ENCODE data around the gene GNE. TPM values are rescaled to one million over a fixed set of nuclear protein-coding genes. Genes with fewer than 3 reads are reported as not detected.
"Not testable (repeated sequence)": the region's sequence is repeated elsewhere in the genome, so short reads cannot be mapped to it uniquely, and the experiment has no call there.

The GNE gene
- polyA plus RNA-seq, 3 donors, result 4.1 to 5.0 (median 4.5) TPM

- Histone ChIP-seq H4K20me1 (ENCODE audit: insufficient read depth, low read length) (no peaks in the 10 kb centered on the region), H3K27me3 (ENCODE audit: control insufficient read depth in 2 of 2, insufficient read depth in 2 of 2, low read length in 2 of 2) (no peaks in the 10 kb centered on the region), H3K79me2 (ENCODE audit: insufficient read depth, low read length) (no peaks in the 10 kb centered on the region), H3K9ac (ENCODE audit: insufficient read depth, low read length, poor library complexity, severe bottlenecking) (no peak overlapping the region), H3K9me3 (replicated peaks in 1 of 2; ENCODE audit: control insufficient read depth in 1 of 2, insufficient read depth in 1 of 2, low read length in 2 of 2) (no peaks in the 10 kb centered on the region), H3K4me2 (replicated peaks; ENCODE audit: extremely low read depth, low read length, poor library complexity, severe bottlenecking) (no peak overlapping the region), H2AFZ (ENCODE audit: insufficient read depth, low read depth, low read length, poor library complexity, severe bottlenecking) (no peak overlapping the region), H3K36me3 (replicated peaks in 1 of 2; ENCODE audit: control insufficient read depth in 1 of 2, insufficient read depth in 2 of 2, low read length in 2 of 2) (no peaks in the 10 kb centered on the region), H3K4me3 (replicated peaks in 1 of 3; ENCODE audit: low read depth in 2 of 3, low read length in 3 of 3) (no peak overlapping the region), H3K27ac (ENCODE audit: low read depth in 1 of 2, low read length in 2 of 2) (no peak overlapping the region), H3K4me1 (ENCODE audit: control insufficient read depth in 1 of 2, insufficient read depth in 2 of 2, low read length in 2 of 2) (no peaks in the 10 kb centered on the region)
- peaks cover 0 to 13% (median 8%) of the 10 kb centered on the region in 7 donors for H3K9me3 Mint-ChIP-seq
- WGBS (ENCODE audit: insufficient coverage), result no CpG with 5 or more reads among the region's 4 CpGs
- peaks cover 0 to 8% (median 5%) of the 10 kb centered on the region in 3 donors for H3K27me3 Mint-ChIP-seq (ENCODE audit: low read depth in 3 of 3)
- no peak for TF ChIP-seq CTCF (IDR thresholded peaks at IDR 0.05)
- DNase-seq, result no peak
- no peak overlapping the region for H3K27ac Mint-ChIP-seq
- H3K36me3 Mint-ChIP-seq, result no peaks in the 10 kb centered on the region
- H3K4me3 Mint-ChIP-seq, result no peak overlapping the region
- H3K4me1 Mint-ChIP-seq, result peaks cover 5% of the 10 kb centered on the region
- intact Hi-C loops (cut with micrococcal nuclease), result no loop called here
These were observed 80.7 kb downstream of the GNE start for GRCh38 chr9:36177571-36177970.

- H3K27me3 Mint-ChIP-seq (ENCODE audit: low read depth in 3 of 3); H3K4me3 ChIP-seq (replicated peaks in 1 of 3; ENCODE audit: low read depth in 2 of 3, low read length in 3 of 3); H3K27me3 ChIP-seq (ENCODE audit: control insufficient read depth in 2 of 2, insufficient read depth in 2 of 2, low read length in 2 of 2); H3K4me1 Mint-ChIP-seq; H3K27ac Mint-ChIP-seq; H3K79me2 ChIP-seq (ENCODE audit: insufficient read depth, low read length); H2AFZ ChIP-seq (ENCODE audit: insufficient read depth, low read depth, low read length, poor library complexity, severe bottlenecking); H3K27ac ChIP-seq (ENCODE audit: low read depth in 1 of 2, low read length in 2 of 2); H4K20me1 ChIP-seq (ENCODE audit: insufficient read depth, low read length); H3K9me3 ChIP-seq (replicated peaks in 1 of 2; ENCODE audit: control insufficient read depth in 1 of 2, insufficient read depth in 1 of 2, low read length in 2 of 2); H3K36me3 ChIP-seq (replicated peaks in 1 of 2; ENCODE audit: control insufficient read depth in 1 of 2, insufficient read depth in 2 of 2, low read length in 2 of 2); H3K4me3 Mint-ChIP-seq; DNase-seq; H3K36me3 Mint-ChIP-seq; H3K9ac ChIP-seq (ENCODE audit: insufficient read depth, low read length, poor library complexity, severe bottlenecking); H3K4me2 ChIP-seq (replicated peaks; ENCODE audit: extremely low read depth, low read length, poor library complexity, severe bottlenecking); H3K4me1 ChIP-seq (ENCODE audit: control insufficient read depth in 1 of 2, insufficient read depth in 2 of 2, low read length in 2 of 2); intact Hi-C loops (cut with micrococcal nuclease): not testable (repeated sequence)
- peaks cover 0 to 13% (median 8%) of the 10 kb centered on the region in 7 donors for H3K9me3 Mint-ChIP-seq
- 96% methylated on average over 8 of the region's 10 CpGs for WGBS (ENCODE audit: insufficient coverage)
These were observed 81.8 kb downstream of the GNE start for GRCh38 chr9:36176496-36176895.

DNA sequence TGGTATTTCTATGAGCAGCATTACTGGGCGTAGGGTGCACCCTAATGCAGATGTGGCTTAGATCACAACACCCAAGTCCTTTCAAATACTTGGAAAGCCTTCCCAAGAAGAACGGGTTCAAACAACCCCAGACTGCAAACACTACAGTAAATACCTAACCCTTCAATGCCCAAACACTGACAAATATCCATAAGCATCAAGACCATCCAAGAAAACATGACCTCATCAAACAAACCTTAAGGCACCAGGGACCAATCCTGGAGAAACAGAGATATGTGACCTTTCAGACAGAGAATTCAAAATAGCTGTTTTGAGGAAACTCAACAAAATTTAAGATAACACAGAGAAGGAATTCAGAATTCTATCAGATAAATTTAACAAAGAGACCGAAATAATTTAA lies 83.0 kb downstream of the GNE start:
- H3K36me3 ChIP-seq (replicated peaks in 1 of 2; ENCODE audit: control insufficient read depth in 1 of 2, insufficient read depth in 2 of 2, low read length in 2 of 2); H3K27ac Mint-ChIP-seq; H3K9me3 ChIP-seq (replicated peaks in 1 of 2; ENCODE audit: control insufficient read depth in 1 of 2, insufficient read depth in 1 of 2, low read length in 2 of 2); H3K4me1 Mint-ChIP-seq; H3K36me3 Mint-ChIP-seq; H3K9me3 Mint-ChIP-seq; H3K9ac ChIP-seq (ENCODE audit: insufficient read depth, low read length, poor library complexity, severe bottlenecking); H3K4me1 ChIP-seq (ENCODE audit: control insufficient read depth in 1 of 2, insufficient read depth in 2 of 2, low read length in 2 of 2); H3K27ac ChIP-seq (ENCODE audit: low read depth in 1 of 2, low read length in 2 of 2); H3K4me3 ChIP-seq (replicated peaks in 1 of 3; ENCODE audit: low read depth in 2 of 3, low read length in 3 of 3); H3K27me3 Mint-ChIP-seq (ENCODE audit: low read depth in 3 of 3); H3K27me3 ChIP-seq (ENCODE audit: control insufficient read depth in 2 of 2, insufficient read depth in 2 of 2, low read length in 2 of 2); H3K4me2 ChIP-seq (replicated peaks; ENCODE audit: extremely low read depth, low read length, poor library complexity, severe bottlenecking); DNase-seq; H3K4me3 Mint-ChIP-seq; H2AFZ ChIP-seq (ENCODE audit: insufficient read depth, low read depth, low read length, poor library complexity, severe bottlenecking); H4K20me1 ChIP-seq (ENCODE audit: insufficient read depth, low read length); H3K79me2 ChIP-seq (ENCODE audit: insufficient read depth, low read length); intact Hi-C loops (cut with micrococcal nuclease): not testable (repeated sequence)
- no CpG with 5 or more reads among the region's 3 CpGs for WGBS (ENCODE audit: insufficient coverage)

Data from CD14-positive monocyte (primary cell).